Parathyroid adenoma (tissue), 2 donors: ENCODE results near the gene RTCB.
"Not testable (repeated sequence)": the region's sequence is repeated elsewhere in the genome, so short reads cannot be mapped to it uniquely, and the experiment has no call there.

Experiments
- H2AFZ ChIP-seq: fragments of 300-600 bp; sonication (generic); one replicate; pipeline ENCODE4 v1.7.0; 2017; ENCODE audit warnings: antibody characterized with exemption, mild to moderate bottlenecking
- H3K27ac ChIP-seq: fragments of 300-600 bp; sonication (generic); one replicate; pipeline ENCODE4 v1.7.0; 2017
- H3K27me3 ChIP-seq: fragments of 300-600 bp; sonication (generic); one replicate; pipeline ENCODE4 v1.7.0; 2017; ENCODE audit warnings: low read length; ENCODE audit not compliant: control insufficient read depth, insufficient read depth
- H3K36me3 ChIP-seq: fragments of 300-600 bp; sonication (generic); one replicate; pipeline ENCODE4 v1.7.0; 2017; ENCODE audit warnings: low read length; ENCODE audit not compliant: control insufficient read depth, insufficient read depth
- H3K4me1 ChIP-seq: fragments of 300-600 bp; sonication (generic); one replicate; pipeline ENCODE4 v1.7.0; 2017; ENCODE audit warnings: control low read depth
- H3K4me2 ChIP-seq: fragments of 300-600 bp; sonication (generic); one replicate; pipeline ENCODE4 v1.7.0; 2017; ENCODE audit warnings: low read length
- H3K4me3 ChIP-seq: fragments of 300-600 bp; sonication (generic); one replicate; pipeline ENCODE4 v1.7.0; 2017; ENCODE audit warnings: low read depth, low read length
- H3K79me2 ChIP-seq: fragments of 300-600 bp; sonication (generic); one replicate; pipeline ENCODE4 v1.7.0; 2017; ENCODE audit warnings: control low read depth
- H3K9ac ChIP-seq: fragments of 300-600 bp; sonication (generic); one replicate; pipeline ENCODE4 v1.7.0; 2017; ENCODE audit warnings: mild to moderate bottlenecking
- H3K9me3 ChIP-seq: fragments of 300-600 bp; sonication (generic); one replicate; pipeline ENCODE4 v1.7.0; 2017; ENCODE audit warnings: low read length; ENCODE audit not compliant: control insufficient read depth
- TF ChIP-seq, protein P1 (sequence below): fragments of 300-600 bp; sonication (generic); IDR thresholded peaks from one replicate; pipeline ENCODE4 v1.7.0; 2017; ENCODE audit warnings: antibody characterized with exemption, mild to moderate bottlenecking
- donor health status: primary hyperparathyroidism.

Gene RTCB

DNA sequence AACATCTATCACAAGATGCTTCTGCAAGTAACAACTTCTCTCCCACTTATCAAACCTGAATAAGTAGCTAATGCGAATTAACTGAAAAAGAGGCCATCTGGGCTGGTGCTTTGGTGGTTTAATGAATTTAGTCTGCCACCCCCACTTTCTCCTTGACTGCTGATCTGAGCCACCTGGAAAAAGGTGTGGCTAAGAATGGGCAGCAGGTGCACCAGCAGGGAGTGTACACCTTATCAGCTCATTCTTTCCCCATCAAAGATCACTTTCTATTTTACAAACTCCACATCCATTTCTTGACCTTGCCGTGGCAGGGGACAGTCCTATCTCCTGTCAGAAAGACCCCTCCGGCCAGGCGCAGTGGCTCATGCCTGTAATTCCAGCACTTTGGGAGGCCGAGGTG is 47.8 kb downstream of the RTCB start:
- Histone ChIP-seq H3K4me3 (no peak overlapping the region), H3K4me2 (no peak overlapping the region), H3K27ac (no peak overlapping the region), H2AFZ (no peak overlapping the region), H3K4me1 (no peaks in the 10 kb centered on the region), H3K9ac (no peak overlapping the region), H3K36me3 (no peaks in the 10 kb centered on the region), H3K9me3 (no peaks in the 10 kb centered on the region), H3K79me2 (no peaks in the 10 kb centered on the region), H3K27me3 (no peaks in the 10 kb centered on the region)
- TF ChIP-seq, protein P1, sequence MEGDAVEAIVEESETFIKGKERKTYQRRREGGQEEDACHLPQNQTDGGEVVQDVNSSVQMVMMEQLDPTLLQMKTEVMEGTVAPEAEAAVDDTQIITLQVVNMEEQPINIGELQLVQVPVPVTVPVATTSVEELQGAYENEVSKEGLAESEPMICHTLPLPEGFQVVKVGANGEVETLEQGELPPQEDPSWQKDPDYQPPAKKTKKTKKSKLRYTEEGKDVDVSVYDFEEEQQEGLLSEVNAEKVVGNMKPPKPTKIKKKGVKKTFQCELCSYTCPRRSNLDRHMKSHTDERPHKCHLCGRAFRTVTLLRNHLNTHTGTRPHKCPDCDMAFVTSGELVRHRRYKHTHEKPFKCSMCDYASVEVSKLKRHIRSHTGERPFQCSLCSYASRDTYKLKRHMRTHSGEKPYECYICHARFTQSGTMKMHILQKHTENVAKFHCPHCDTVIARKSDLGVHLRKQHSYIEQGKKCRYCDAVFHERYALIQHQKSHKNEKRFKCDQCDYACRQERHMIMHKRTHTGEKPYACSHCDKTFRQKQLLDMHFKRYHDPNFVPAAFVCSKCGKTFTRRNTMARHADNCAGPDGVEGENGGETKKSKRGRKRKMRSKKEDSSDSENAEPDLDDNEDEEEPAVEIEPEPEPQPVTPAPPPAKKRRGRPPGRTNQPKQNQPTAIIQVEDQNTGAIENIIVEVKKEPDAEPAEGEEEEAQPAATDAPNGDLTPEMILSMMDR: no peak

DNA sequence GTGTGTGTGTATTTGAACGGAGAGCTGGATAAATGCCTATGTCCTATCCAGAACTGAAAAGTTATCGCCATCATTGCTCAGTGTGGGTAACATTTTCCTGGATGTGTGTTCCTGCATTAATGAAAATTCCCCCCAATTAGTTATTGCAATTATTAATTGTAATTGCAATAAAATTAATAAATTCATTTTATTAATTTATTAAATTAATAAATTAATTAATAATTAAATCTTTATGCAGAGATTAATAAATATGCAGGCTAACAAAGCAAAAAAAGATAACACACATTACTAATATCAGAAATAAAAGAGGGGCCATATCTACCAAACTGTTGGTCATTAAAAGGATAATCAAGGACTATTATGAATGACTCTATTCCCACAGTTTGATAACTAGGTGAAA is 50.8 kb downstream of the RTCB start:
- H3K9me3 ChIP-seq: no peaks in the 10 kb centered on the region
- no peak overlapping the region for H2AFZ ChIP-seq
- H3K4me1 ChIP-seq: no peaks in the 10 kb centered on the region
- no peak overlapping the region for H3K27ac ChIP-seq
- no peak overlapping the region for H3K9ac ChIP-seq
- H3K36me3 ChIP-seq: no peaks in the 10 kb centered on the region
- H3K4me3 ChIP-seq: no peak overlapping the region
- TF ChIP-seq, protein P1: no peak
- no peak overlapping the region for H3K4me2 ChIP-seq
- no peaks in the 10 kb centered on the region for H3K27me3 ChIP-seq
- no peaks in the 10 kb centered on the region for H3K79me2 ChIP-seq

DNA sequence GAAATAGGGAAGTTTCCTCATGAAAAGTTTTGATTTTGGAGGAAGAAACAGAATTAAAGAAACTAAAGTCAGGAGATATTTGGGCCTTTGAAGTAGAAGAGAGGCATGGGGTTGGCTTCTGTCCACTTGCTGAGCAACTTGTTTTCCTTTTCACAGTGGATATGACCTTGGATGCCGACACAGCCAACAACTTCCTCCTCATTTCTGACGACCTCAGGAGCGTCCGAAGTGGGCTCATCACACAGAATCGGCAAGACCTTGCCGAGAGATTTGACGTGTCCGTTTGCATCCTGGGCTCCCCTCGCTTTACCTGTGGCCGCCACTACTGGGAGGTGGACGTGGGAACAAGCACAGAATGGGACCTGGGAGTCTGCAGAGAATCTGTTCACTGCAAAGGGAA is 52.0 kb downstream of the RTCB start:
- H2AFZ ChIP-seq, H3K27ac ChIP-seq, H3K4me1 ChIP-seq, H3K36me3 ChIP-seq, H3K4me3 ChIP-seq, H3K27me3 ChIP-seq, H3K9me3 ChIP-seq, H3K9ac ChIP-seq, H3K4me2 ChIP-seq, H3K79me2 ChIP-seq: not testable (repeated sequence)

DNA sequence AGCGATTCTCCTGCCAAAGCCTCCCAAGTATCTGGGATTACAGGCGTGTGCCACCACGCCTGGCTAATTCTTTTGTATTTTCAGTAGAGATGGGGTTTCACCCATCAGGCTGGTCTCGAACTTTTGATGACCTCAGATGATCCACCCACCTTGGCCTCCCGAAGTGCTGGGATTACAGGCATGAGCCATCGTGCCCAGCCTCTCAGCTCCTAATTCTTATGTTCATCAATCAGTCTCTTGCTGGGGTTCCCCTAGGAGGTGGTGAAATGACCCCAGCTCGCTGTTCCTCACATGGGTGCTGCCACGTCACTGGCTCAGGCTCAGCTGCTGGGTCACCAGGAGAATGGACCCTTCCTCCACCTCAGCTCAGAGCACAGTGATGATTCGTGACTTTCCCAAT is 54.5 kb downstream of the RTCB start, which contains the start of gene RFPL3:
TSS of gene RFPL3 (plus strand) at position 301 of the 400 bp plus-strand sequence. CDS start 205 bp downstream, outside the sequence.
- not testable (repeated sequence) for H3K4me3 ChIP-seq, H2AFZ ChIP-seq, H3K9me3 ChIP-seq, H3K4me2 ChIP-seq, H3K9ac ChIP-seq, H3K27ac ChIP-seq, H3K79me2 ChIP-seq, H3K27me3 ChIP-seq, H3K4me1 ChIP-seq, H3K36me3 ChIP-seq

DNA sequence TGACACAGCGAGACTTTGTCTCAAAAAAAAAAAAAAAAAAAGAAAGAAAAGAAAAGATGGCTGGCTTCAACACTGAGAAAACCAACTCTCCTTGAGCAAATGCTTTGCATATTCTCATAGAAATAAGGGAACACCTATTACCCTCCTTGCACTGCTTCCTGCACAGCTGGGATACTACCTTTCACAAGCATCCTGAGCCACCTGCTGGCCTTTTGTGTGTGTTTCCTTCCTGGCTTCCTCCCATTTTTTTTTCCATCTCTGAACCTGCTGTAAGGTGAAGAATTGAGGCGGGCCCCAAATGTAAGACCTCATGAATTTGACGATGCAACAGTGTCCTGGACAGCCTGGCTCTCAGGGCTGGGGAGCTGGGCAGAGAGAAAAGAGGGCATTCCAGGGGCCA is 56.3 kb downstream of the RTCB start:
- Histone ChIP-seq H3K36me3 (no peaks in the 10 kb centered on the region), H3K27me3 (no peaks in the 10 kb centered on the region), H3K27ac (no peak overlapping the region), H3K4me3 (no peak overlapping the region), H3K79me2 (no peaks in the 10 kb centered on the region), H2AFZ (no peak overlapping the region), H3K9ac (no peak overlapping the region), H3K9me3 (no peaks in the 10 kb centered on the region), H3K4me2 (no peak overlapping the region), H3K4me1 (no peaks in the 10 kb centered on the region)
- TF ChIP-seq, protein P1: no peak
